A549 (cell line): ENCODE data around the gene CHIC2. TPM values are rescaled to one million over a fixed set of nuclear protein-coding genes. Genes with fewer than 3 reads are reported as not detected.

Experiments
- ATAC-seq, 2 experiments: fragments of 200-7000 bp in 1 of 2; fragments of >200 bp in 1 of 2; cut with Nextera tagmentation in 1 of 2; cut with Tn5 transposase in 1 of 2; 3 replicates each; pipeline versions ENCODE4 v1.8.0 to v1.9.1; 2018 to 2020; ENCODE audit warnings: mild to moderate bottlenecking in 1 of 2, moderate library complexity in 1 of 2
- CTCF ChIA-PET: fragments of 300-600 bp; sonication (Branson Sonifier 250); formaldehyde crosslinking; extraction: SDS; loops from one replicate; lab custom pipeline; 2021; ENCODE audit warnings: antibody characterized with exemption, inconsistent platforms; lab: Yijun Ruan, JAX
- POLR2A ChIA-PET: fragments of 350-600 bp; formaldehyde crosslinking; extraction: SDS; loops from one replicate; lab custom pipeline; 2021; ENCODE audit warnings: antibody characterized with exemption, inconsistent platforms; lab: Yijun Ruan, JAX
- DNase-seq, 2 experiments: peaks; one replicate each; pipeline versions ENCODE4 v3.0.0 to v3.0.0-alpha.2; 2011 to 2016; ENCODE audit warnings: low read depth in 1 of 2, low spot score in 1 of 2
- FAIRE-seq: peaks from 2 replicates; lab custom pipeline; 2011; peaks lifted over from hg19 to GRCh38; lab: Jason Lieb, UNC
- H3K27ac ChIP-seq, 2 experiments: fragments of >200 bp; sonication (Bioruptor Twin); formaldehyde crosslinking; 3 replicates each; pipeline ENCODE4 v1.5.1; 2016 to 2017
- H3K4me1 ChIP-seq: fragments of >200 bp; sonication (Bioruptor Twin); formaldehyde crosslinking; 3 replicates; pipeline ENCODE4 v1.6.1; 2016
- H3K4me2 ChIP-seq: fragments of >200 bp; sonication (Bioruptor Twin); formaldehyde crosslinking; 3 replicates; pipeline ENCODE4 v1.6.1; 2016
- H3K4me3 ChIP-seq: fragments of >200 bp; sonication (Bioruptor Twin); formaldehyde crosslinking; 3 replicates; pipeline ENCODE4 v1.5.1; 2016
- H3K9me3 ChIP-seq: fragments of >200 bp; sonication (Bioruptor Twin); formaldehyde crosslinking; 3 replicates; pipeline ENCODE4 v1.6.1; 2016
- ATOH8 ChIP-seq: fragments of 250-450 bp; sonication (Bioruptor Pico); IDR thresholded peaks from 2 replicates; pipeline ENCODE4 v1.5.0; 2020; ENCODE audit warnings: low read depth, mild to moderate bottlenecking, moderate library complexity
- CBX2 ChIP-seq: fragments of 200-600 bp; sonication (generic); IDR thresholded peaks from 2 replicates; pipeline ENCODE4 v1.6.1; 2016; ENCODE audit warnings: low read depth, mild to moderate bottlenecking, borderline replicate concordance
- CEBPB ChIP-seq, 2 experiments: fragments of >200 bp in 1 of 2; sonication (Bioruptor Twin) in 1 of 2; formaldehyde crosslinking in 1 of 2; IDR thresholded peaks; 2 replicates each; pipeline ENCODE4 v1.6.1; 2012 to 2016
- EHMT2 ChIP-seq: fragments of 200-600 bp; sonication (generic); IDR thresholded peaks from 2 replicates; pipeline ENCODE4 v1.6.1; 2016; ENCODE audit warnings: antibody characterized with exemption, low read depth, mild to moderate bottlenecking, moderate library complexity
- ESRRA ChIP-seq: fragments of 150-350 bp; IDR thresholded peaks from 2 replicates; pipeline ENCODE4 v1.6.1; 2014; ENCODE audit warnings: mild to moderate bottlenecking, low read length, borderline replicate concordance
- FOSL2 ChIP-seq, 2 experiments: fragments of 450-650 bp in 1 of 2; fragments of >200 bp in 1 of 2; sonication (Bioruptor Twin) in 1 of 2; formaldehyde crosslinking; IDR thresholded peaks; 2 replicates each; pipeline versions ENCODE4 v1.5.0 to v1.6.1; 2016 to 2020; ENCODE audit warnings: mild to moderate bottlenecking in 1 of 2, moderate library complexity in 1 of 2
- GATA3 ChIP-seq: IDR thresholded peaks from 2 replicates; pipeline ENCODE4 v1.6.1; 2012; ENCODE audit warnings: borderline replicate concordance
- HEYL ChIP-seq: fragments of 250-450 bp; sonication (Bioruptor Pico); IDR thresholded peaks from 2 replicates; pipeline ENCODE4 v1.8.0; 2021; ENCODE audit warnings: mild to moderate bottlenecking, moderate library complexity
- HOXB13 ChIP-seq: fragments of 250-450 bp; sonication (Bioruptor Pico); IDR thresholded peaks from 2 replicates; pipeline ENCODE4 v1.5.0; 2020; ENCODE audit warnings: low read depth, mild to moderate bottlenecking, moderate library complexity
- JUN ChIP-seq, 2 experiments: fragments of >200 bp; sonication (Bioruptor Twin); formaldehyde crosslinking; IDR thresholded peaks; 2 replicates in 1 of 2; 3 replicates in 1 of 2; pipeline ENCODE4 v1.6.1; 2016 to 2017
- KDM5A ChIP-seq: fragments of 200-600 bp; sonication (generic); IDR thresholded peaks from 2 replicates; pipeline ENCODE4 v1.6.1; 2016; ENCODE audit warnings: antibody characterized with exemption, mild to moderate bottlenecking
- MAFK ChIP-seq: fragments of 450-650 bp; IDR thresholded peaks from 2 replicates; pipeline ENCODE4 v1.6.1; 2014; ENCODE audit not compliant: partially characterized antibody
- MAZ ChIP-seq: fragments of 150-350 bp; IDR thresholded peaks from 2 replicates; pipeline ENCODE4 v1.6.1; 2014; ENCODE audit warnings: antibody characterized with exemption, low read depth, low read length, borderline replicate concordance
- MYC ChIP-seq: IDR thresholded peaks from 2 replicates; pipeline ENCODE4 v1.6.1; 2012; ENCODE audit warnings: mild to moderate bottlenecking, inconsistent platforms, low read length, improper control_type of control experiment, borderline replicate concordance
- NFE2L2 ChIP-seq: fragments of 150-350 bp; conservative IDR thresholded peaks from 2 replicates; pipeline ENCODE4 v1.6.1; 2014; ENCODE audit warnings: low read length
- NR3C1 ChIP-seq: fragments of >200 bp; sonication (Bioruptor Twin); formaldehyde crosslinking; IDR thresholded peaks from 3 replicates; pipeline ENCODE4 v1.6.1; 2017
- POLR2A ChIP-seq: IDR thresholded peaks from 2 replicates; pipeline ENCODE4 v1.6.1; 2012; ENCODE audit warnings: mild to moderate bottlenecking, low read length
- REST ChIP-seq: fragments of 200-600 bp; sonication (generic); IDR thresholded peaks from 2 replicates; pipeline ENCODE4 v1.6.1; 2016; ENCODE audit warnings: antibody characterized with exemption, mild to moderate bottlenecking, moderate library complexity
- TFCP2L1 ChIP-seq: fragments of 250-450 bp; sonication (Bioruptor Pico); IDR thresholded peaks from 2 replicates; pipeline ENCODE4 v1.5.0; 2021; ENCODE audit warnings: mild to moderate bottlenecking
- ZNF302 ChIP-seq: fragments of 250-450 bp; sonication (Bioruptor Pico); IDR thresholded peaks from 2 replicates; pipeline ENCODE4 v1.9.0; 2021; ENCODE audit warnings: inconsistent platforms, mild to moderate bottlenecking, moderate library complexity
- WGBS: methylation state at CpG from one replicate; pipeline ENCODE4 v1.1.6; 2017; ENCODE audit errors: missing lambda C conversion rate; 5-methylcytosine and 5-hydroxymethylcytosine counted together
- polyA plus RNA-seq, 4 experiments: library from polyadenylated mRNA; depleted of rRNA in 3 of 4; stranded (reverse); fragments of >200 nt; fragmentation: RNase III in 1 of 4; extraction: RNeasy Plus Mini Kit Qiagen cat#74134 plus additional on column Dnase treatment in 1 of 4; gene quantifications; 2 replicates in 3 of 4; 3 replicates in 1 of 4; pipeline ENCODE4 v1.2.3, GENCODE V29; 2011 to 2017
- TF ChIP-seq, protein P1 (sequence below): IDR thresholded peaks from 2 replicates; pipeline ENCODE4 v1.6.1; 2012; ENCODE audit warnings: low read depth, borderline replicate concordance
- TF ChIP-seq, protein P2 (sequence below): fragments of 450-650 bp; IDR thresholded peaks from 2 replicates; pipeline ENCODE4 v1.6.1; 2014; ENCODE audit warnings: antibody characterized with exemption
- TF ChIP-seq, protein P3 (sequence below): IDR thresholded peaks from 2 replicates; pipeline ENCODE4 v1.6.1; 2012

CHIC2 gene
- polyA plus RNA-seq, 2 of the 4 experiments (the other 2 are of a cell fraction): 5.9 to 10.1 TPM

- no peak for TF ChIP-seq REST
- TF ChIP-seq MAZ: no peak
- no peak for TF ChIP-seq NFE2L2
- no peak for TF ChIP-seq CEBPB (IDR thresholded peaks at IDR 0.05)
- TF ChIP-seq, protein P1, sequence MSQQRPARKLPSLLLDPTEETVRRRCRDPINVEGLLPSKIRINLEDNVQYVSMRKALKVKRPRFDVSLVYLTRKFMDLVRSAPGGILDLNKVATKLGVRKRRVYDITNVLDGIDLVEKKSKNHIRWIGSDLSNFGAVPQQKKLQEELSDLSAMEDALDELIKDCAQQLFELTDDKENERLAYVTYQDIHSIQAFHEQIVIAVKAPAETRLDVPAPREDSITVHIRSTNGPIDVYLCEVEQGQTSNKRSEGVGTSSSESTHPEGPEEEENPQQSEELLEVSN: no peak
- TF ChIP-seq GATA3: no peak
- no peak for TF ChIP-seq ESRRA
These were observed 10.0 kb upstream of the CHIC2 start (continued) for GRCh38 chr4:54074381-54074780.

- ATAC-seq: no peak
- ChIA-PET POLR2A (no interaction called here), CTCF (no interaction called here)
- H3K27ac ChIP-seq: no peak overlapping the region
- no peak for FAIRE-seq
- H3K9me3 ChIP-seq: no peaks in the 10 kb centered on the region
- WGBS: 90% methylated on average over 2 of the region's 2 CpGs
- TF ChIP-seq POLR2A (no peak), JUN (IDR thresholded peaks at IDR 0.05) (no peak), HEYL (CRISPR knock-in tag) (no peak), ZNF302 (no peak), MAFK (no peak), TFCP2L1 (CRISPR knock-in tag) (no peak), CBX2 (no peak), KDM5A (no peak), HOXB13 (no peak), EHMT2 (no peak), MYC (no peak), ATOH8 (no peak), ESRRA (no peak), FOSL2 (IDR thresholded peaks at IDR 0.05) (no peak), FOSL2 (CRISPR knock-in tag; IDR thresholded peaks at IDR 0.05) (no peak), NR3C1 (no peak)
- TF ChIP-seq, protein P2, sequence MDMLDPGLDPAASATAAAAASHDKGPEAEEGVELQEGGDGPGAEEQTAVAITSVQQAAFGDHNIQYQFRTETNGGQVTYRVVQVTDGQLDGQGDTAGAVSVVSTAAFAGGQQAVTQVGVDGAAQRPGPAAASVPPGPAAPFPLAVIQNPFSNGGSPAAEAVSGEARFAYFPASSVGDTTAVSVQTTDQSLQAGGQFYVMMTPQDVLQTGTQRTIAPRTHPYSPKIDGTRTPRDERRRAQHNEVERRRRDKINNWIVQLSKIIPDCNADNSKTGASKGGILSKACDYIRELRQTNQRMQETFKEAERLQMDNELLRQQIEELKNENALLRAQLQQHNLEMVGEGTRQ: no peak
- TF ChIP-seq, protein P3, sequence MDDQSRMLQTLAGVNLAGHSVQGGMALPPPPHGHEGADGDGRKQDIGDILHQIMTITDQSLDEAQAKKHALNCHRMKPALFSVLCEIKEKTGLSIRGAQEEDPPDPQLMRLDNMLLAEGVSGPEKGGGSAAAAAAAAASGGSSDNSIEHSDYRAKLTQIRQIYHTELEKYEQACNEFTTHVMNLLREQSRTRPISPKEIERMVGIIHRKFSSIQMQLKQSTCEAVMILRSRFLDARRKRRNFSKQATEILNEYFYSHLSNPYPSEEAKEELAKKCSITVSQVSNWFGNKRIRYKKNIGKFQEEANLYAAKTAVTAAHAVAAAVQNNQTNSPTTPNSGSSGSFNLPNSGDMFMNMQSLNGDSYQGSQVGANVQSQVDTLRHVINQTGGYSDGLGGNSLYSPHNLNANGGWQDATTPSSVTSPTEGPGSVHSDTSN: no peak
- TF ChIP-seq, all 56 proteins: peak for 0
- Histone ChIP-seq H3K4me1 (peaks cover 17% of the 10 kb centered on the region; the same call in 2 of the 3 replicates), H3K4me3 (no peak overlapping the region), H3K4me2 (no peak overlapping the region)
- DNase-seq: no peak
These were observed 9.0 kb upstream of the CHIC2 start for GRCh38 chr4:54073271-54073880.
